ENCODE results near the gene N4BP2L1.
"Not testable (repeated sequence)": the region's sequence is repeated elsewhere in the genome, so short reads cannot be mapped to it uniquely, and the experiment has no call there.

Gene N4BP2L1

DNA sequence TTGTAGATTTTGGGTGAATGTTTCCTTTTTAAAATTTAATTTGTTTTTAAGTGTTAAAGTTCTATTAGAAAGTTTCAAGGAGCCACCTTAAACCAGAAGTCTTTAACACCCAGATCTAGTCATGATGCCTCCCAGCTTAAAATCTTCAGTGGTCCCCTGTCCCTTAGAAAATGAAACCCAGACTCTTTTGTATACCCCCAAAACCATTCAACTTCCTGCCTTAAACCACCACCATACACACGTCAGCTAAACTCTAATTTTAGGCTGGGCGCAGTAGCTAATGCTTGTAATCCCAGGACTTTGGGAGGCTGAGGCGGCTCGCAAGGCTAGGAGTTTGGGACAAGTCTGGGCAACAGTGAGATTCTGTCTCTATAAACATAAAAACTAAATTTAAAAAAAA is 37.9 kb downstream of the N4BP2L1 start:
- DNase-seq (ENCODE audit: low read depth in 2 of 2), result no peak

DNA sequence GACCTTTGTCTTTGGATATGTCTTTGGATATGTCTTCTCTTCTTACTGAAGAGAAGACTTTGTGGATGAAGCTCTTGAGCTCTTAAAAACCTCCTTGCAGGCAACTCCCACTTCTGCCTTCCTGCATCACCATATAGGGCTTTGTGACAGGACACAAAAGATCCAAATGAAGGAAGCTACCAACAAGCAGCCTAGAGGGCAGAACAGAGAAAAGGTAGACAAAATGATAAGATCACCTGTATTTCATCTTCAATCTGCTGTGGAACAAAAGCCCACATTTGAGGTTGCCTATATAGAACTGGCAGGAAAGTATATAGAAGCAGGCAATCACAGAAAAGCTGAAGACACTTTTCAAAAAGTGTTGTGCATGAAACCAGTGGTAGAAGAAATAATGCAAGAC is 42.5 kb downstream of the N4BP2L1 start:
- no peak for DNase-seq (ENCODE audit: low read depth in 2 of 2)

GRCh38 chr13:32384702-32385101 is 43.2 kb downstream of the N4BP2L1 start:
- no peak for DNase-seq (ENCODE audit: low read depth in 2 of 2)

DNA sequence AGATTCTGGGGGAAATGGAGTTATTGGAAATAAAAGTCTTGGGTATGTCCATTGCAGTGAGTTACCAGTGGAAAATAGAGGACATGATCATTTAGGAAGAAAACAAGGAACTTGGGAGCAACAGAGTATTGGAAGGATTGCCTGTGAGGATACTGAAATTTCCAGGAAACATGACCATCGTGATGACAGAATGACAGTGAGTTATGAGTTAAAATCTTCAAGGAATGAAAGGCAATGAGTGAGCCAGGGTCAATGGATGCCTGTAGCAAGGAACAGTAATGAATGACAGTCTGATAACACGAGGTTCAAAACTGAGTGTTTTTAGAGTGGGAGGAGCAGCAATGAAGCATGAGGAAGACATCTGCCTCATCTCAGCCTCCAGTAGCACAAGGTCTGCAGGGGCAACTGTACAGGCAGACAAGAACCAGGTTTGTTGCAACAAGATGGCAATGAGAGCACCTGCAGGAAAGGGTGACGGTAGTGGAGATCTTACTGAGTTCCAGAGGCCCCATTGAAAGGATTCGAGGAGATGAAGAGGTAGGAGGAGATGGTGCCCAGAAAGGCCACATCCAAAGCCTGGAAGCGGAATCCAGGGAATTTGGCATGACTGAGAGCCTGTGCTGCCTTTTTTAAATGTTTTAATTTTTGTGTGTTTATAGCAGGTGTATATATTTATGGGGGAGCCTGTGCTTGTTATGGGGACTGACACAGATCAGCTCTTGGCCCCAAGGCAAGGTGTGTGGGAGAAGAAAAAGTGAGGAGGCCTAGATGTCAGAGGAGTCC is 43.9 kb downstream of the N4BP2L1 start:
- DNase-seq (ENCODE audit: low read depth in 2 of 2), result no peak

DNA sequence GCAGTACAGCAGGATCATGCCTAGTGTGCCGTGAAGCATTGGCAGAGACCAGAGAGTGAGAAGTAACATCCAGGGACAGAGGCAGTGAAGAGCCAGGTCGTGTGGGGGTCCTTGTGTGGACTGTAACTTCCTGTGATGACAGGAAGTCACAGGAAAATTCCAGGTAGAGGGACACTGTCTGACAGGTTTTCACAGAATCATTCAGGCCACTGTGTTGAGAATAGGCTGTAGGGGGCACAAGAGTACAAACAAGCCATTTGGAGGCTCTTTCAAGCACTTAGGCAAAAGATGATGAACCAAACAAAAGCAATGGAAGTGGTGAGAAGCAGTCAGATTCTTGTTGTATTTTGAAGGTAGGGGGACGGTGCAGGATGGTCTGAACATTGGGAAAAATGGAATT is 46.4 kb downstream of the N4BP2L1 start:
- DNase-seq (ENCODE audit: low read depth in 2 of 2), result peak in 1 of 2 donors; percentile 5

DNA sequence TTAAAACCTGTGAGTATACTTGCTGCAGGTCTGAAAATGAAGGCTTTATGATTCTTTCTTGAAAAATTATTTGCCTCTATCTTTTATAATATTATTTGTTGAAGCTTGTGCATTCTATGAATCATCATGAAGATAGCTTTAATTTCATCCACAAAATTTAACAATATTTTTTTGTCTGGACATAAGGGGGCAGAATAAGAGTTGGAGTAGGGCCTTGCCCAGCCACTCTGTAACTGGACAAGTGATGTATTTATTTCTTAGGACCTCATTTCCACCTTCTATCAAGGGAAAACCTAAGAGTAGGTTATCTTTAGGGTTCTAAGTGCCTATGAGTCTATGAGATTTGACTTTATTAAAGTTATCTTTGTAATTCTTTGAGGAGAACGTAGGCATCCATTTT is 49.9 kb downstream of the N4BP2L1 start:
- no peak for DNase-seq (ENCODE audit: low read depth in 2 of 2)

- DNase-seq (ENCODE audit: low read depth in 2 of 2), result no peak
These were observed 51.1 kb downstream of the N4BP2L1 start for GRCh38 chr13:32376642-32377415.

GRCh38 chr13:32370805-32371204 is 57.1 kb downstream of the N4BP2L1 start:
- DNase-seq (ENCODE audit: low read depth in 2 of 2), result no peak

- no peak for DNase-seq (ENCODE audit: low read depth in 2 of 2)
These were observed 65.4 kb downstream of the N4BP2L1 start for GRCh38 chr13:32362574-32362973.

DNA sequence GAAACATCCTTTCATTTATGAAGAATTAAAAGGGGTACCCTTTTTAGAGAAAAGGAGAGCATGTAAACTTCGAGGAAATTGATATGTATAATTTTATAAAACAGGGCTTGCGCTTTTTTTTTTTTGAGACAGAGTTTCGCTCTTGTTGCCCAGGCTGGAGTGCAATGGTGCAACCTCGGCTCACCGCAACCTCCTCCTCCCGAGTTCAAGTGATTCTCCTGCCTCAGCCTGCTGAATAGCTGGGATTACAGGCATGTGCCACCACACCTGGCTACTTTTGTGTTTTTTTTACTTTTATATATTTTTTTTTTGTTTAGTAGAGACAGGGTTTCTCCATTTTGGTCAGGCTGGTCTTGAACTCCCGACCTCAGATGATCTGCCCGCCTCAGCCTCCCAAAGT is 72.0 kb downstream of the N4BP2L1 start:
- DNase-seq (ENCODE audit: low read depth in 2 of 2), result not testable (repeated sequence)

- no peak for DNase-seq (ENCODE audit: low read depth in 2 of 2)
These were observed 73.9 kb downstream of the N4BP2L1 start for GRCh38 chr13:32354040-32354439.

- not testable (repeated sequence) for DNase-seq (ENCODE audit: low read depth in 2 of 2)
These were observed 77.0 kb downstream of the N4BP2L1 start for GRCh38 chr13:32350839-32351441.

Measured in stimulated activated CD8-positive, alpha-beta memory T cell treated with anti-CD3 and anti-CD28 coated beads, Interleukin-7, amount 100 ng/mL, for 4 hours (primary cell).